Activated CD4-positive, alpha-beta T cell treated with anti-CD3 and anti-CD28 coated beads, Interleukin-2, amount 50 U/mL, for 4 hours (primary cell): ENCODE results near the gene TMEM255B.
"Not testable (repeated sequence)": the region's sequence is repeated elsewhere in the genome, so short reads cannot be mapped to it uniquely, and the experiment has no call there.

Experiments
- DNase-seq, 2 experiments: peaks; one replicate each; pipeline ENCODE4 v3.0.0-alpha.2; 2020

Gene TMEM255B

DNA sequence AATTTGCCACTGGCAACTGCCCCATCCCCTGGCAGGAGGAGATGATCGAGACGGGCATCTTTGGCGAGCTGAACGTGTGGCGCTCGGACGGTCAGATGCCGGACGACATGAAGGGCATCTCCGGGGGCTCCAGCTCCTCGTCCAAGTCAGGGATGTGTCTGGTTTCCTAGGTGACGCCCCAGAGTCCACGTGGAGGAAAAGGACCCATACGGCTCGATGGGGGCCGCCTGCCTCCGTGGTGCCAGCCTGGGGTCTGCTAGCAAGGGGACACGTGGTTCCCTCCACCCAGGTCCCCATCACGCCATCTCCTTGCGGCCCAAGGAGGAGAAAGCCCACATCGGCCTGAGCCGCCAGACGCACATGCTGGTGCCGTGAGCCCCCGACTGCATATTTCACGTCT, 23.8 kb upstream of the TMEM255B start:
- DNase-seq = no peak

DNA sequence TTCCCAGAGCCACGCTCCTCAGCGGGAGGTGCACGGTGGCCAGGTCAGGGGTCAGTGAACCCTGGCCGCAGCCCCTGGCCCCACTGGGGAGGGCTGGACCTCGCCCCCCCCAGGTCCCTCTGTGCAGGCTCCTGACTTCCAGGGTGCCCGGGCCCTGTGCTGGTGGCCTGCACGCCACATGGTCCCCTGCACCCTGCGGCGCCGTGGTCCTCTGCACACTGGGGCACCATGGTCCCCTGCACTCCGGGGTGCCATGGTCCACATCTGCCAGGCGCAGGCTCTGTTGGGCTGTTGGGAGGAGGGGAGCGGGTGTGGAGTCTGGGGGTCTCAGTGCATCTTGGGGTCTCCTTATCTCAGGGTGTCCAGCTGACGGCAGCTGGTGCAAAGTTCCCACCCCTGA, 23.3 kb upstream of the TMEM255B start:
- DNase-seq = no peak

DNA sequence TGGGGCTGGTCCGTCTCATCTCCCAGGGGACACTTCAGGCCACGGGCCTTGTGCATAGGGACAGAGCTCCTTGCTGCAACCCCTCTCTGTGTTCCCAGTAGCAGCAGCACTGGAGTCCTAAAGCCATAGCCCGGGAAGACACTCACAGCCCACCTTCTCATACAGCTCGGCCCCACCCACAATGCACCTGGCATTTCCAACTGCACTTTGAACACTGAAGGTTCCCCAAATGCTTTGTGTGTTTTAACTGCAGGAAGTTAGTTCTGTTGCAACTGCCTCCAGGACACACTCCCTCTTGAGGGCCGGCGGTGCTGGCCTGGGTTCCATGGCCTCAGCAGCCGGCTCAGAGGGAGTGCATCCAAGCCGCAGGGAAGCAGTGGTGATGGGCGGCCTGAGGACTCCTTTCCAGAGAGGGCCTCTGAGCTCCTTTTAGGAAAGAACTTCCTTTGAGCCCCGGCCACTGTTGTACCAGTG, 22.7 kb upstream of the TMEM255B start:
- DNase-seq = no peak

DNA sequence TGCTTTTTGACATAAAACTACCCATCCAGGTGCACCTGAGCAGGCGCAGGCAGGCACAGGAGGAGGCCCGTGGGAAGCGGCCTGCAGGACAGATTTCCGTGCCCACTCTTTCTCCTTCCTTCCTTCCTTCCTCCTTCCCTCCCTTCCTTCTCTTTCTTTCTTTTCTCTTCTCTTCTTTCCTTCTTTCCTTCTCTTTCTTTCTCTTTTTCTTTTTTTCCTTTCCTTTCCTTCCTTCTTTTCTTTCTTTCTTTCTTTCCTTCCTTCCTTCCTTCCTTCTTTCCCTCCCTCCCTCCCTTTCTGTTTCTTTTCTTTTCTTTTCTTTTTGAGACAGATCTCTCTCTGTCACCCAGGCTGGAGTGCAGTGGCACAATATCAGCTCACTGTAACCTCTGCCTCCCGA, 21.2 kb upstream of the TMEM255B start:
- DNase-seq = no peak

DNA sequence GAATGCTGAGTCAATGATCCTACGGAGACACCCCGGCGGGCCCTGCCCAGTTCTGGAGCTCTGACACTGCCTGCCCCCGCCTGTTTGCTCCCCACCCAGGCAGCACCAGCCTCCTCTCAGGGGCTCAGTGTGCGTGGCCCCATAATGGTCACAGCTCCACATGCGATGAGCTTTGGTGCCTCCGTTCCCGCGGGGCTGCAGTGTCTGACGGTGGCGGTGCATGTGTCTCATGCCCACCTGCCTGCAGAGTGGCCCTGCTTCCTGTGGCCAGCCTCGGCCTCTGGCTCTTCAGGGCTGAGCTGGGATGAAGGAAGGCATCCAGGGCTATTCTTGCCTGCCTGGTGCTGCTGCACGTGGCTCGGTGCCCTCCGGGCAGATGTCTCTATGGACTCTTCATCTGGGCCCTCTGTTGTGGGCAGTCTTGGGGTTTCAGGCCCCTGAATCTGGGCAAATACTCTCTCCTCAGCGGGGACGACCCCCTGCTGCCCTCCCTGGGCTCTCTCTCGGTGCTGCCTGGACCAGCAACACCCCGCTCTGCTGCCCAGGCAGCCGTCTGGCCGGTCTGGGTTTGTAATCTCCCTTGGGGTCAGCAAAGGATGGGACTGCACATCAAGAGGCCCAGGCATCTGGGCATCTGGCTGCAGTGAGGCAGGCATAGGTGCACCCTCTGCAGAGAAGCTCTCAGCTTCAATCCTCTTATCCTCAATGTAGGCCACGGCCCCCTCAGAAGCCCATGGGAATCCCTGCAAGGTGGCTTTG, 19.3 kb upstream of the TMEM255B start:
- no peak for DNase-seq

DNA sequence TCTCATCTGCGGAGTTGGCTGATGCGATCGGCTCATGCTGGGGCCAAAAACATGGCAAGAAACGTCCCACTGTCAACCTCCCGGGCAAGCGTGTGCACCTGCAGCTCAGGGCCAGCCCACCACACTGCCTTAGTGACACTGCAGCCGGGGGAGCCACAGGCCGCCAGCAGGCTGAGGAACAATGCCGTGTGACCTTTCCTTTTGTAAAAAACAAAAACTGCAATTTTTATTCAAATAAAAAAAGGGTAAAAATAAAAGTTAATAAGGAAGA, 18.8 kb upstream of the TMEM255B start:
- no peak for DNase-seq

DNA sequence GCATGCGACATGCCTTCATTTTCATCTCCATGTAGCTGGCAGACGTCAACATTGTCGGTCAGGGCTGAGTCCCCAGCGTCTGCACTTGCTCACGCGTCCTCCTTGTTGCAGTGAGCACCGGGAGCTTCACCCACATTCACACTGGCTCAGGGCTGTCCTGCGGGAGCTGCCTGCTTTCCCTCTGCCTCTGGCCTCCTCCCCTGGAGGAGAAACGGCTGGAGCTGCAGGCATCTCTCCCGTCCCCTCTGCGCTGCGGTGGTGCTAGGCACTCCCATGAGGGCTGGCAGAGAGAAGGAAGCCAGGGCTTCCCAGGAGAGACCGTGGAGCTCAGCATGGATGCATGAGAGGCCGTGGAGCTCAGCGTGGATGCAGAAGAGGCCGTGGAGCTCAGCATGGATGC, 18.4 kb upstream of the TMEM255B start:
- DNase-seq = no peak

DNA sequence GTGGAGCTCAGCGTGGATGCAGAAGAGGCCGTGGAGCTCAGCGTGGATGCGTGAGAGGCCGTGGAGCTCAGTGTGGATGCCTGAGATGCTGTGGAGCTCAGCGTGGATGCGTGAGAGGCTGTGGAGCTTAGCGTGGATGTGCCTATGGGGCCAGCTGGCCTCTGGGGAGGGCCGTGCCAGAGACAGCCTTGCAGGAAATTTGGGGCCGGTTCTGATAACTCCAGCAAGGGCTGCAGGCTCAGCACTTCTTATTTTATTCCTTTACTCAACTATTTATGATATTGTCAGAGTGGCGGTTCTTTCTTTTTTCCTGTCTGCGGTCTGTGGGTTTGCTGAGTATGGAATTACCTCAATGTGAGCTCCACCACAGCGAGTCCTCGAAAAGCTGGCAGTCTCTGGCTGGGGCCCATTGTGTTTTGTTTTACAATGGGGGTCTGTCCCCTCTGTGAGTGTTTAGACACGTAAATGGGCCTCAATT, 17.8 kb upstream of the TMEM255B start:
- no peak for DNase-seq

DNA sequence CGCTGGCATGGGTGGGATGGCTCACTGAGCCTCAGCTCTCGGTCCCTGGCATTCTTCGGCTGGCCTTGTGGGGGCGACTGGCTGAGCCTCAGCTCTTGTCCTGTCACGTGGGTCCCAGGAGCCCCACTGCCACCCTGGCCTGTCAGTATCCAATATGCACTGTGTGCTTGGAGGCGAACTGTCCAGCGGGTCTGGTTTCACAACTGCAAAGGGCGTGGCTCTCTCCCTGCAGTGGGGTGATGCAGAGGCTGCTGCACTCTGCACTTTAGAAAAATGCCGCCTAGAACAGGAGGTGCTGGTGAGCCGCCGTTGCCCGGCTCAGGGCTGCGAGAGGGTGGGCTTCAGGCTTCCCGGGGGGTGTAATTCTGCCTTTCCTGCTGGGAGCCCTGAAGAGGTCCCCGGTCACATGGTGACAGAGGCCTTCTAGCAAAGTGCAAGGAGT, 17.0 kb upstream of the TMEM255B start:
- DNase-seq = no peak

DNA sequence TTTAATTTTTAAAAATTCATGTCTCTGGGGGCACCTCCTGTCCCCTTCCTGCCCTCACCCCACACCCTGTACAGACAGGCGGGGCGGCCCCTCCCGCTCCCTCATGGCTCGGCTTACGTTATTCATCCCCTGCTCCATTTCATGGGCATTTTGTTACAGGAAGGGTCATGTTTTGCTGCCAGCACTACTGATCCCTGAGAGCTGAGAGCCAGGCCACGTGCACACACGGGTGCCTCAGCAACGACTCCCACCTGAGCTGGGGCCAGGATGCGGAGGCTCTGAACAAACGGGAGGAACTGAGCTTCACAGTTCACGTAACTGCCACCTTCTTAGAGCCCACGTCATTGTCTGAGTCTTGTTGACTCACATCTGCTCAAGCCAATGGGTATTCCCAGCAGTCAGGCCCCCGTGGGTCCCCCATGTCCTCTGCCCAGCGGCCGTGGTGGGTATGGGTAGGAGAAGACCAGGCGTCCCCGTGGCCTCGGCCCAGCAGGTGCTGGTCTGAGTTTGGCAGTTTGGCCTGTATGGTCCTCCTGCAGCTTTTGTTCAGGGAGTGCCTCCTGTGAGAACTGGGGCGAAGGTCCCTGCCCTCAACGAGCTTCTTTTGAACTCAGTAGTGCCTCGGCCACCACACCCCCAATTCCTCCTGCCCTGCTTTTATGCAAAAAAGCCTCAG, 16.4 kb upstream of the TMEM255B start:
- no peak for DNase-seq

DNA sequence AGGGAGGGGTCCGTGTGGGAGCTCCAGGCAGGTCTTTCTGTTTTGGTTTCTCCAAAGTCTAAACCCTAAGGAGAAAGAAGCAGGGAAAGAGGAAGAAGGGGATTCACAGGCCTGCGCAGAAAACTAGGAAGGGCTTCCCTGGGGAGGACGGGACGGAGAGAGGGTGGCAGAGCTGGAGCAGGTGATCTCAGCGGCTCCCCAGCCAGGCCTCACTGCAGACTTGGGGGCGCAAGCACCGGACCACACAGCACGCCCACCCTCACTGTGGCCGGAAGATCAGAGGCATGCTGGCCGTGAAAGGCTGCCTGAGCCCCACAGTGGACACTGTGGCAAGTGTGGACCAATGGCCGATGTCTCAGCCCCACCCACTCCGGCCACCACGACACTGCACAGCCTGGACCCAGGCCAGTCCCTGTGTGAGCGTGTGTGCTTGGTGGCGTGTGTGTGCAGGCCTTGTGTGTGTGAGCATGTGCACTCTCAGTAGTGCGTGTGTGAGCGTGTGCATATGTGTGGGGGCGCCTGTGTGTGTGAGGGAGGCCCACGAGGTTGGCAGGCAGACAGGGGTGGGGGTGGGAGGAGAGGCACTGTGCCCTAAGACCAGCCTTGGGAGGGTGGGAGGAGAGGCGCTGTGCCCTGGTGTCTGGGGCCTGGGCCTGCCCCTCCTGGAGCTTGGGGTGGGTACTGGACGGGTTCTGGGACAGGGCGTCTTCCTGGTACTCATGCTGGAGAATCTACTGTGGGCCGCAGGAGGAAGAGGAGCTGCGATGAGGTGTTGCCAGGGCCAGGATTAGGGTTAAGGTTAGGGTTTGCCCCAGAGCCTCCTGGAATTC, 15.4 kb upstream of the TMEM255B start:
- DNase-seq = no peak

DNA sequence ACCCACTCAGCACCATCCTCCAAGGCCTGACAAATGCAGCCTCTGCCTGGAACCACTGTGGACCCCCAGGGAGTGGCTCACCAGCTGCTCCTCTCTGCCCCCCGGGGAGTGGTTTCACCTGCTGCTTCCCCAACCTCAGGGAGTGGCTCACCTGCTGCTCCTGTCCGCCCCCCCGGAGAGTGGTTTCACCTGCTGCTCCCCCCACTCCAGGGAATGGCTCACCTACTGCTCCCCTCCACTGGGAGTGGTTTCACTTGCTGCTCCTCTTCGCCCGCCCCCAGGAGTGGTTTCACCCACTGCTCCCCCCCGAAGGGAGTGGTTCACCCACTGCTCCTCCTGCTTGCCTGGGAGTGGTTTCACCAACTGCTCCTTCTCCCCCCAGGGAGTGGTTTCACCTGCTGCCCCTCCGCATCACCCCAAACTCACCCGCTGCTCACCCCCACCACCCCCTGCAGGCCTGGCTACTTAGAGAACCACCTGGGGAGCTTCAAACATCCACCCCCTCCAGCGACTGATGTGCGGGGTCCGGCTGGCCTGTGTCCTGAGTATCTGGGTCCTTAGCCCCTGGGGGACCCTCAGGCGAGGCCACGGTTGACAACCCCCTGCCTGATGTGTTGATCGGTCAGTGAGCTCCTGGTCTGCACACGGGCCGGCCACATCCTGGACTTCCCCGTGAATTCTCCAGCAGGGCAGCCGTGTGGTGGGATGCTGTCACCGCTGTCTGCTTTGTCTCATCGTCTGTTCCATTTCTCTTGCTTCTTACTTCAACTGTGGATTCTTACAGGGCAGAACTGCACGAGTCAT, 14.6 kb upstream of the TMEM255B start:
- DNase-seq = no peak

DNA sequence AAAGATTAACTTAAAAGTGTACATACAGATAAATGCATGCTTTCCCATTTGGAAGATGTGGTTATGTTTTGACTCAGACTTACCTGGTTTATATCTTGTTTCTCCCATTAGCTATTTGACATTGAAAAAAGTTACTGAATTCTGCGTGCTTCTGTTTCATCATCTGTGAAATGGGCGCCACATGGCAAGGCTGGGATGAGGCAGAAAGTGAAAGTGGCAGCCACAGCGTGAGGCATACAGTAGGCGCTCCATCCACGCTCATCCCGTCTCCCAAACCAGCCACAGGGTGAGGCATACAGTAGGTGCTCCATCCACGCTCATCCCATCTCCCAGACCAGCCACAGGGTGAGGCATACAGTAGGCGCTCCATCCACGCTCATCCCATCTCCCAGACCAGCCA, 14.0 kb upstream of the TMEM255B start:
- no peak for DNase-seq

DNA sequence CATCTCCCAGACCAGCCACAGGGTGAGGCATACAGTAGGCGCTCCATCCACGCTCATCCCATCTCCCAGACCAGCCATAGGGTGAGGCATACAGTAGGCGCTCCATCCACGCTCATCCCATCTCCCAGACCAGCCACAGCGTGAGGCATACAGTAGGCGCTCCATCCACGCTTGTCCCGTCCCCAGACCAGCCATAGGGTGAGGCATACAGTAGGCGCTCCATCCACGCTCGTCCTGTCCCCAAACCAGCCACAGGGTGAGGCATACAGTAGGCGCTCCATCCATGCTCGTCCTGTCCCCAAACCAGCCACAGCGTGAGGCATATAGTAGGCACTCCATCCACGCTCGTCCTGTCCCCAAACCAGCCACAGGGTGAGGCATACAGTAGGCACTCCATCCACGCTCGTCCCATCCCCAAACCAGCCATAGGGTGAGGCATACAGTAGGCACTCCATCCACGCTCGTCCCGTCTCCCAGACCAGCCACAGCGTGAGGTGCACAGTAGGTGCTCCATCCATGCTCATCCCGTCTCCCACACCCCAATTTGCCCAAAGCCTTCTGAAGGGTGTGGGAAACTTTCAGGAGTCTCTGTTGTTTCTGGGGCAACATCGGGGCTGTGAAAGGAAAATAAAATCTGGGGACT, 13.4 kb upstream of the TMEM255B start:
- not testable (repeated sequence) for DNase-seq

DNA sequence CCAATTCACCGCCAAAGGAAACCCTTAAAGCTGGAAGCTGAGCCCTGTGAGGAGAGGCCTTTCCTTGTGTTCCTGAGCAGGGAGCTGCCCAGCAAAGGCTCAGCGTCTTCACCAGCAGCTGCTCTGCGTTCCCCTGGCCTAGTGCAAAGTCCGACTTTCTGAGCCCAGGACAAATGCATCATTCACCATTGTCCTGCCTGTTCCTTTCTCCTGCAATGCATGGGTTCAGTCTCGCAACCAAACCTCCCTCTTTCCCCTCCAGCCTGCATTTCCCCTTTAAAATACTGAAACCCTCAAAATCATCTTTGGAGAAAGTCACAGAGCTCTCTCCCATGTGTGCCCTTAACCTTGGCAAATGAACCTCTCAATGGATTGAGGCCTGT, 12.9 kb upstream of the TMEM255B start:
- DNase-seq = no peak

DNA sequence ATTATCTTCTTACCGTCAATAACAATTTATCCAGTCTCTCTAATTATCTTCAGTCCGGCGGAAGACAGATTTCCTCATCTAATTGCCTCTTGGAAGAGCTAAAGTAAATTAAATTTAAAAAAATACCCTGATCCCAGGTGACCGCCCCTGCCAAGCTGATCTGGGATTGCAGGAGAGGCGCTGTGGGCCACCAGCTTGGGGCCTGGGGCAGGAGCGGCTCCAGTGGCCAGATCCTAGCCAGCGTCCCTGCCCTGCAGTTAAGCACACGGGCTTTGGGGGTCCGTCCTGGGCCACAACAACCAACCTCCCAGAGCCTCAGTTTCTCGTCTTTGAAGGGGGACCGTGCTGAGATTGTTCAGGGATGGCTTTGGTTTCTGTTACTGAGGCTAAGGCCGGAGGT, 12.4 kb upstream of the TMEM255B start:
- no peak for DNase-seq

DNA sequence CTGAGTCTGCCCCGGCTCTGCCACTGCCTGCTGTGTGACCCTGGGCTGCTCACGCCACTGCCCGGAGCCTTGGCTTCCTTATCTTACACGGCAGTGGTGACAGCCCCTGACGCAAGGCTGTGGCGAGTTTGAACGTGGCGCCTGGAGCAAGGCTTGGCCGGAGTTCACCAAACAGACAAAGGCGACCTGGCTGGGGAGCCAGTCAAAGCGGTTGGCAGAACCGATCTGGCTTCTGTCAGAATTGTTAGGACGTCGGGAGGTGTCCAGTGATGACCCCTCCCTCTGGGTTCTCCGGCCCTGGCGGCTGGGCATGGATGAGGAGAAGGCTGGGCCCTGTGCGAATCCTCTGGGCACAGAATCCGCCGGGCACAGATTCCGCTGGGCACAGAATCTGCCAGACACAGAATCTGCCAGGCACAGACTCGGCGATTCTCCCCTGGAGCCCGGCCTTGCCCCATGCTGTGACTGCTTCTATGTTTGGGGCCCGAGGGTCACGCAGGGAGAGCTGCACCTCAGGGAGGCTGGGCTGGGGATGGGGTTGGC, 11.7 kb upstream of the TMEM255B start:
- DNase-seq = no peak

DNA sequence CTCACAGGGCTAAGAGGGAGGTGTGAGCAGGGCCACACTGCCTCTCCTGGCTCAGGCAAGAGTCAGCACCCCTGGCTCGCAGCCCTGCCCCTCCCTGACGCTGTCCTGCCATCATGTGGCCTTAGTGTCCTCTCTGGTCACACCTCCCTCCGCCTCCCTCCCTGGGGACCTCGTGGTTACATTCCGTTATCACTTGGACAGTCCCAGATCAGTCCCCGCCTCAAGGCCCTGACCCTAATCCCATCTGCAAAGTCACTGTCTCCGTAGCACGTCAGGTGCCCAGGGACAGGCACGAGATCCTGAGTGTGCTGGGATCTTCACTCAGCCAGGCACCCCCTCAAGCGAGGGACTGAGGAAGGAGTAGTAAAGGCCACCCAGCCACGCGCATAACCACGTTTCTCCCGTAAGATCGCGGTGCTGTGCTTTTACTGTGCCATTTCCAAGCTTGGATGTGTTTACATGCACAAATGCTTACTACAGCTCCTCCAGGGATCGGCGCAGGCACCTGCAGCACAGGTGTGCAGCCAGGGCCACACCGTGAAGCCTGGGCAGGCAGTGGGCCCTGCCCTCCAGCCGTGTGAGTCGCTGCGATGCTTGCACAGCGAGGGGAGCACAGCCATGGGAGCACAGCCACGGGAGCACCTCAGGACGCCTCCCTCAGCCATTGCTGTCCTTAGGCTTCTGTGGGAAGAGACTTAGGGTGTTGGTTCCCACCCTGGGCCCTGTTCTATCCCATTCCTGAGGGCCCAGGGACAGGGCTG, 10.7 kb upstream of the TMEM255B start:
- DNase-seq = no peak

DNA sequence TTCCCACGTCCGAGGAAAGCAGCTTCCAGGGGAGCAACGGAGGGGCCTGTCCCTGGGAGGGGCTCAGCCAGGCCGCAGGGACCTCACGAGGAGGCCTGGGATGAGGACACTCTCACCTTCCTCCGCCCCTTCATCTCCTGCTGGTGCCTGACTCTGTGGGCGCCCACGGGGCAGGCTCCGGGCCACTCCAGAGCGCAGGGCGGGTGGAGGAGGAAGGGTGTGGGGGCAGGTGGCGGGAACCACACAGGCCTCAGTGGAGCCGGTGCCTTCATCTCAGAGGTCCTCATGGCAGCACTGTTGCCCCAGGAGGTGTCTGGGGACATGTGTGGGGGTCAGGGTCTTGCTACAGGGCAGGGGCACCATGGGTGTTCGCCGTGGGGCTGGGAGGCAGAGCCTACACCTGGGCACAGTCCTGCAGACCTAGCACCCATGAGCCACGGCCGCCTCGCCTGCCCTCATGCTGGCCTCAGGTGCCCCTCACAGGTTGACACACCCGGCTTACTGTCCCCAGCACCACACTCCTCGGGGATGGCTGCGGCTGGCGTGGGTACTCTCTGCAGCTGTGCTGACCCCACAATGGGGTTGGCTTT, 10.1 kb upstream of the TMEM255B start:
- DNase-seq = no peak

DNA sequence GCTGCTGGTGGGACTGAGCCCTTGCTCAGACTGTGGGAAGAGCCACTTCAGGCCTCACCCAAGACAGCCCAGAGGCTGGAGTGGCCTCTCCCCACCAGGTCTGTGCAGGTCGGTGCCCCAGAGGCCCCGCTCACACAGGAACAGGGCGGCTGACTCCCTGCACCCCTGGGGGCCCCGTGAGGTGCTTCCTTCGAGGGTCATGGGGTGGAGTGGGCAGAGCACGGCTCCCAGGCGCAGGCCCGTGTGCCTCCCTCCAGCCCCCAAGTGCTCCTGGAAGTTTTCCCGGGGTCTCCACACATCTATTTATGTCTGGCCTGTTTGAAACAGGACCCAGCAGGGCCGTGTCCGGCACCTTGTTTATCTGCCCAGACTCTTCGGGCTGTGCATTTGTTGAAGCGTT, 9.5 kb upstream of the TMEM255B start:
- no peak for DNase-seq

DNA sequence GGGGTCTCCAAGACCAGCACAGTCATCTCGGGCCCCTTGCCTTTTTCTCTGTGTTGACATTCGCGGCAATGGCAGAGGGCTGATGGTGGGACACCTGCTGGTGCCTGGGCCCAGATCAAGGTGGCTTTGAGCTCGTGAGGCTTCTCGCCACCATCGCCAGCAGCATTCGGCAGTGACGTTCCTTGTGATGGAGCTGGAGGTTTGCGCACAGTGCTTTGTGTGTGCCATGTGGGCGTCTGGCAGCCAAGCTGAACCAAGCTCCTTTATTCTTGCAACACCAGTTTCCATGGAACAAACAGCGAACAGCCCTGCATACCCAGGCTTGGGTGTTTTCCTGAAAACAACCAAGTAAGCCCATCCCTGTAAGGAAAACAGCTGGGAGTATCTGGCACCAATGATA, 9.1 kb upstream of the TMEM255B start:
- DNase-seq = no peak
